HG02642 (cell line): Measurements from ENCODE around the gene PLEKHA6.
"Not testable (repeated sequence)": the region's sequence is repeated elsewhere in the genome, so short reads cannot be mapped to it uniquely, and the experiment has no call there.

ENCODE experiments used
- ATAC-seq: cut with Tn5 transposase; IDR thresholded peaks from one replicate; pipeline ENCODE4 v1.9.1; 2021; ENCODE audit warnings: mild to moderate bottlenecking; ENCODE audit not compliant: unreplicated experiment, poor library complexity

The PLEKHA6 gene

GRCh38 chr1:204338997-204339396, 20.7 kb downstream of the PLEKHA6 start:
- no peak for ATAC-seq

GRCh38 chr1:204338360-204338759, 21.4 kb downstream of the PLEKHA6 start:
- no peak for ATAC-seq

- no peak for ATAC-seq
These were observed 22.1 kb downstream of the PLEKHA6 start for GRCh38 chr1:204337583-204337982.

DNA sequence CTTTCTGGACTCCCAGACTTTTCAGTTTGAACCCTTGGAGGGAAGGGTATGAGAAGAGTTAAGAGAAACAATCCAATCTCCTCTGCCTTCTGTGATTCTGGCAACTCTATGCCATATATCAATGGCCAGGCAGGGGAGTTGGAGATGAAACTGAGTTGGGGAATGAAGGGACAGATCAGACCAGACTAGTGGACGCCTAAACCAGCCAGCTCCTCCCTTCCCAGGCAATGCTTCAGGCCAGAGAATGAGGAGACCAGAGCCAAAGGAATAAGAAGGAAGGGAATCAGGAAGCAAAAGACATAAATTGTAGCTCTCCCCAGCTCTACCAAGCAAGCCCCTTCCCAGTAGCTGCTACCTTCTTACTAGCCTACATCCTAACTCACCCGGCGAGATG, 22.7 kb downstream of the PLEKHA6 start:
- no peak for ATAC-seq

DNA sequence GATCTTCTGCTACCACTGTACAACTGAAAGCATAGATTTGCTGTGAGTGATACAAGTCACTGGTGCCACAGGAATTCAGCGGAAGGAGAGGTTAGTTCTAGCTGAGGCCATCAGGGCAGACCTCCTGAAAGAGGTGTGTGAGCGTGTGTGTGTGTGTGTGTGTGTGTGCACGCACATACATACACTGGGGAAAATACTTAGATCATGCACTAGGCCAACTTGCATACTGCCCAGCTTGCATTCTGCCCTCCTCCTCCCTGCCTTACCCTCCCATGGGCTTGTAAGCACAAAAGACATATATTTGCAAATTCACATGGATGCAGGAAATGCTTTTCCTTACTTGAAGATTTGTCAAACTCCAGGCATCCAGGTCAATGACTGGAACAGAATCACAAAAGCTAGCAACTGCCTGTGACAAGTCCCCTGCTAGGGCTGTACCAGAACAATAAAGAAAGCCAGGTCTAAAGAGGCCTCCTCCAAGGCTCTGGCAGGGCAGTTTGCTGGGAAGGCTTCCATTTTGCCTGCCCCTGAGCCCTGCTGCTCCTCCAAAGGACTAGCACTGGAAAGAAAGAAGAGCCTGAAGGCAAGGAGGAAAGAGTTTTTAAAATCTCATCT, 23.2 kb downstream of the PLEKHA6 start:
- ATAC-seq, result no peak

- ATAC-seq, result no peak
These were observed 24.2 kb downstream of the PLEKHA6 start for GRCh38 chr1:204335533-204335932.

GRCh38 chr1:204335085-204335484, 24.6 kb downstream of the PLEKHA6 start:
- ATAC-seq, result no peak

- ATAC-seq, result no peak
These were observed 25.3 kb downstream of the PLEKHA6 start for GRCh38 chr1:204334455-204334854.

DNA sequence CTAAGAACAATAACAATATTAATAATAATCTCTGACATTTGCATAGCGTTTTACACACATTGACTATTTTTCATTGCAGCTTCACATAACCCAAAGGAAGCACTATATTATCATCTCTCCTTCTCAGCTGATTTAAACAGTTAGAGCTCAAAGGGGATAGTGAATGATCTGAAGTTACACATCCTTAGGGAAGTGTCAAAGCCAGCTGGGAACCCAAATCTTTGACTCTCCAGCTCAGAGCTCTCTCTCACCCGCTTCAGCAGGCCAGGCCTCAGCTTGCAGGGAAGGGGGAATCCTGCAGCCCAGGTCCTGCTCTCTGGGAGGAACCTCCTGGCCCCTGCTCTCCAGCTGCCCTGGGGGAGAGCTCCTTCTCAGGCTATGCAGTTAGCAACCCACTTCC, 26.3 kb downstream of the PLEKHA6 start:
- ATAC-seq, result no peak

DNA sequence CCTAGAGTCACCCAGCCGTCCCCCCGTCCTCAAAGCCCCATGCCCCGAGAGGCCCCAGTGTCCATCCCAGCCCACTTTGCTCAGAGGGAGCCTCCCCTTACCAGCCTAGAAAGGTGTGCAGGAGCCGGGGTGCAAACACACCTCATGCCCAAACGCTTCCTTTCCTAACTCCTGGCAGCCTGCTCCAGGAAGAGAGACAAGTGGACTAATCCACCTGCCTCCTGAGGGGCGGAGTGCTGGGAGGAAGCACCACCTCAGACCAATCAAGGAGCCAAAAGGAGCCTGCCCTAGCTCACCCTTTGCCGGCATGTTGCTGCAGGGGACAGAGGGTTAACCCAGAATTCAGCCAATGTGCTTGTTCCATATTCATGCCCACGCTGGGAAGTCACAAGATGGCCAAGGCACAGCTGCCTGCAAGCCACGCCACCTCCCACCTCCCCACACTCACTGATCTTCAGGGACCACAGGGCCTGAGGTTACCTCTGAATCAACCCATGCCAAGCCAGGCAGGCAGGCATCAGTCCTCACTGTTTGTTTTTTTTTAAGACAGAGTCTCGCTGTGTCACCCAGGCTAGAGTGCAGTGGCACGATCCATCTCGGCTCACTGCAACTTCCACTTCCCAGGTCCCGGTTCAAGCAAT, 27.8 kb downstream of the PLEKHA6 start:
- no peak for ATAC-seq

- ATAC-seq, result no peak
These were observed 28.5 kb downstream of the PLEKHA6 start for GRCh38 chr1:204331275-204331674.

DNA sequence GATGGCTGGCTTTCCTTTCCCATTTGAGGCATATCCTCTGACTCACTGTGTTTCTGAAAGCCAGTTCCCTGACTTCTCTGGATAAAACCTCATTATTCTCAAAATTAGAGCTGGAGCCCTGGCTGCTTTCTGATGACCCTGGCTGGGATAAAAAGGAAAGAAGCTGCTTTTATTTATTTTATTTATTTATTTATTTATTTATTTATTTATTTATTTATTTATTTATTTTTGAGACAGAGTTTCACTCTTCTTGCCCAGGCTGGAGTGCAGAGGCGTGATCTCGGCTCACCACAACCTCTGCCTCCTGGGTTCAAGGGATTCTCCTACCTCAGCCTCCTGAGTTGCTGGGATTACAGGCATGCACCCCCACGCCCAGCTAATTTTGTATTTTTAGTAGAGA, 31.9 kb downstream of the PLEKHA6 start:
- ATAC-seq, result not testable (repeated sequence)

- no peak for ATAC-seq
These were observed 32.4 kb downstream of the PLEKHA6 start for GRCh38 chr1:204327359-204327758.

- no peak for ATAC-seq
These were observed 32.9 kb downstream of the PLEKHA6 start for GRCh38 chr1:204326771-204327300.

GRCh38 chr1:204325944-204326343, 33.8 kb downstream of the PLEKHA6 start:
- ATAC-seq, result no peak

DNA sequence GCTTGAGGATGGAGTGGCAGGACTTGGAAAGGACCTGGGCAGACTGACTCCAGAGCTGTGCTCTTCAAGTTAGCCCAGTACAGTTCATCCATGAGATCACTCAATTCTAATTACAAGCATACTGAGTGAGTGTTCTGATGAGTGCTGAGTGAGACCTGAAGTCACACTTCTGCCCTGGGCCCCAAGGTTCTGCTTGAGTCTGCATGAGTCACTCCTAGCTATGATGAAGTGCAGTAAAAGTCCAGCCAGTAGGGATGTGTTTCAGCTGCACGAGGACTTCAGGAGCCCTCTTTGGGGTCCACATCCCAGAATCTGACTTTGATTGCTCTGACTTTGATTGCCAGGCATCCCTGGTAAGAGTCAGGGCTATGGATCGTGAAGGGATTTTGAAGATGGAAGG, 35.8 kb downstream of the PLEKHA6 start:
- ATAC-seq, result no peak

GRCh38 chr1:204322339-204322868, 37.3 kb downstream of the PLEKHA6 start:
- ATAC-seq, result no peak

DNA sequence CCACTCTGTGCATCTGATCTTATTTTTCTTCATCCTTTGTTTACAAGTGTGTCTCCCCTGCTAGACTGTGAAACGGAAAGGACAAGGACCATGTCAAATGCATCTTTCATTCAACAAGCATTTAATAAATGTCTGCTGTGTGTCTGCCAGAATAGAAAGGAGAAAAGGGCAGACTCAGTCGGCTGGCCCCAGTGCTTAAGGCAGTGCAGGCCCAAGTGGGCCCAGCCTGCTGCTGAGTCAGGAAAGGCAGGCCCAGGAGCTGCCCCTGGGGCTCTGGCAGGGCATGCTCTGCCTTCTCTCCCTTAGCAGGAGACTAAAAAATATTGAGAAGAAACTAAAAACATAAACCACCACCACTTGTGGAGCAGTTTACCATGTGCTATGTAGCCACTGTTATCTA, 38.1 kb downstream of the PLEKHA6 start:
- no peak for ATAC-seq

DNA sequence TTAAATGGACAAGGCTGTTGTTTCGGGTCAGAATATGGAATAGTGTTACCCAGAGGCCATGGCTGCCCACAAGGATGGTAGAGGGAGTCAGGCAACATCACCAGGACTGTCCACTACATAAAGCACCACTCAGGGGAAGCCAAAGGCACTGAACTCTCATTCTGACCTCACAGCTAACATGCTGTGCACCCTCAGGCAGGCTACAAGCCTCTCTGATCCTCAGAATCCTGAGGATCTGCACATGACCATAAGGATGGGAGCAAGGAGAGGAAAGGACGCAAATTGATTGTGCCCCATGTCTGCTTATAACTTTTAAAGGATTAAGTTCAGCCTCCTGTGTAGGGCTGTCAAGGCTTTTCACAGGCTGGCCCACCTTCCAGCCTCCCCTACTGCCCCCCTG, 38.7 kb downstream of the PLEKHA6 start:
- no peak for ATAC-seq

- no peak for ATAC-seq
These were observed 39.3 kb downstream of the PLEKHA6 start for GRCh38 chr1:204320382-204320804.

GRCh38 chr1:204319462-204319861, 40.3 kb downstream of the PLEKHA6 start:
- no peak for ATAC-seq

GRCh38 chr1:204319027-204319426, 40.7 kb downstream of the PLEKHA6 start:
- ATAC-seq, result no peak
